SW480 (cell line): ENCODE results near the gene BABAM2.
"Not testable (repeated sequence)": the region's sequence is repeated elsewhere in the genome, so short reads cannot be mapped to it uniquely, and the experiment has no call there.

Experiments
- DNase-seq: peaks from one replicate; pipeline ENCODE4 v3.0.0-alpha.2; 2016; ENCODE audit warnings: low spot score

The BABAM2 gene

DNA sequence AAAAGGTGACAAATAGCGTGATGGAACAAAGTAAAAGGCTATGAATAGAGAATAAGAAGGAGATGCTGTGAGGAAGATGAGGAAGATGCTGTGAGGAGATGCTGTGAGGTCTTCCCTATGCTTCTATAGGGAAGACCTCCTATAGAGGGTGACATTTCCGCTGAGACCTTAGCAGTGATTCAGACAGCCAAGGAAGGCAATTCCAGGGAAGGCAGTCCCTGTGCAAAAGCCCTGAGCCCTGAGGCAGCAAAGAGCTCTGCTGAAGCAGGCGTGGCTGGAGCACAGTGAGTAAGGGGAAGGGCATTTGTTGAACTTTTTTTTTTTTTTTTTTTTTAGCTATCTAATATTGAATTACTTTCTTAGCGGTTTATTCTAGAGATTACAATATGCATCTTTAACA is 359.5 kb downstream of the BABAM2 start:
- DNase-seq: peak; percentile 50

DNA sequence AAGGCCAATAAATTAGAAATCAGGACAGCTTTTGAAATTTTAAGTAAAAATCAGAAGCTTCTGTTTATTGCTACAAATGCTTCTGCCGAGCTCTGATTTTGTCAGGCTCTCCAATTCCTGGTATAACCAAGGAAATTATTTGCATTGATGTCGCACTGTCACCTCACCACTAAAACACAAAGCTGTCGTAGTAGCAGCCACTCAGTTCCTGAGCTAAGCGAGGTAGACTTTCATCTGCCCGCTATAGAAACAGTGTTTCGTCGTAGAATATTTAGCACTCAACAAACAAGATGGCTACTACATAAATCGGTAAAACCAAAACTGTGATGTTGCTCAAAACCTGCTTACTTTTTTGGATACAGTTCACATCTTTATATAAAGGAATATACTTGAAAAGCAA is 360.8 kb downstream of the BABAM2 start:
- no peak for DNase-seq

DNA sequence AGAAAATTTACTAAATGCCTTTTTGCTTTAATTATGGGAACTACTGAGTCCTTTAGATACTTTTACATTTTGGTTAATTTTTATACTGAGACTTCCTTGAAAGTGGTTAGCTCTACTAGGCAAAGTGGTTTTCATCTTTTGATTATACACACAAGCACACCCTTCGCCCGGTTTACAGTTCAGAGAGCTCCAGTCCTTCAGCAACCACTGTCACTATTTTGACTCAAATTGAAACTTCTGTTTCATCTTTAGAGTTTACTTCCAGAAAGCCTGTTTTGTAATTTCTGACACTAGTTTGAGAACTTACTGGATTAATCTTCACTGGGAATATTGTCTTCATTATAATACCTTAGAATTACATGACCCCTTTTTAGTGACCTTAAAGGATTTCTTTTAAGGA is 361.8 kb downstream of the BABAM2 start:
- no peak for DNase-seq

DNA sequence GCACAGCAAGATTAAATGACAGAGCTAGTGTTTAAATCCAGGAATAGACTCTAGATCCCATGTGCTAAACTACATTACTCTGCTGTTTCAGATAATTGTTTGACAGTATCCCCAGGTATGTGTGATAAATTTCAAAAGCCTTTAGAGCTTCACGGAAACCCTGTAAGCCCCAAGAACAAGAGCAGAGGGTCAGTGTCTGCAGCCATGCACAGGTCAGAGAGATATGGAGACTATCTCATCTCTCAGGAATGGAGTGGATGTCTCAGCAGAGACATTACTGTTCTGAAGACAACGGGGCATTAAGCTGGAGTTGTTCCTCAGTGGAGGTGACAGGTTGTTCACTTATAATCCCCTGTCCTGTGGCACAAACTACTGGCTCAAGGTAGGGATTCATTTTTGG is 363.0 kb downstream of the BABAM2 start:
- DNase-seq: no peak

DNA sequence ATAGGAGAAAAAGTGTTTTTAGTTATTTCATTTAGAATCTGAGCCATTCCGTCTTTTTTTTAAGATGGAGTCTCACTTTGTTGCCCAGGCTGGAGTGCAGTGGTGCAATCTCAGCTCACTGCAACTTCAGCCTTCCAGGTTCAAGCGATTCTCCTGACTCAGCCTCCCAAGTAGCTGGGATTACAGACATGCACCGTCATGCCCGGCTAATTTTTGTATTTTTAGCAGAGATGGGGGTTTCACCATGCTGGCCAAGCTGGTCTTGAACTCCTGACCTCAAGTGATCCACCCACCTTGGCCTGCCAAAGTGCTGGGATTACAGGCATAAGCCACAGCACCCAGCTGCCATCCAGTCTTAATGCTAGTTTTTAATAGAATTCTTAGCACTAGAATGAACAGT is 364.7 kb downstream of the BABAM2 start:
- DNase-seq: not testable (repeated sequence)

DNA sequence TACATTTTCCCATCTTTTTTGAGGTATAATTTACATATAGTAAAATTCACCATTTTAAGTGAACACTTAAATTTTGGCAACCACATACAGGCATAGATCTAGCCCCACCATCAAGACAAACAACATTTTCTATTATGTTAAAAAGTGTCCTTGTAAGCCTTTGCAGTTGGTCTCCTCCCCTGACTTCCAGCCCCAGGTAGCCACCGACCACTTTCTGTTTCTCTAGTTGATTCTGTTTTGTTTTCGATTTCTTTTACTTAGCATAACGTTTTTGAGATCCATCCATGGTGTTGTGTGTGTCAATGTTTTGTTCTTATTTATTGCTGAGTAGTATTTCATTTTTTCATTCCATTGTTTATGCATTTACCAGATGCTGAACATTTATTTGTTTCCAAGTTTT is 366.7 kb downstream of the BABAM2 start:
- DNase-seq: no peak

DNA sequence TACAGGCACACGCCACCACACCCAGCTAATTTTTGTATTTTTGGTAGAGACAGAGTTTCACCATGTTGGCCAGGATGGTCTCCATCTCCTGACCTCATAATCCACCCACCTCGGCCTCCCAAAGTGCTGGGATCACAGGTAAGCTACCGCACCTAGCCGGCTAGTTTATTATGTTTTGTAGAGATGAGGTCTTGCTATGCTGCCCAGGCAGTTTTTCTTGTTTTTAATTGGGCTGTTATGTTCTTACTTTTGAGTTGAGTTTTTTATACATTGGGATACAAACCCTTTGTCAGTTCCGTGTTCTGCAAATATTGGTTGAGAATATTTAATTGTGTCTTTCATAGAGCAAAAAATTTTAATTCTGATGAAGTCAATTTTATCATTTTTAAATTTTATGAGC is 368.7 kb downstream of the BABAM2 start:
- not testable (repeated sequence) for DNase-seq

DNA sequence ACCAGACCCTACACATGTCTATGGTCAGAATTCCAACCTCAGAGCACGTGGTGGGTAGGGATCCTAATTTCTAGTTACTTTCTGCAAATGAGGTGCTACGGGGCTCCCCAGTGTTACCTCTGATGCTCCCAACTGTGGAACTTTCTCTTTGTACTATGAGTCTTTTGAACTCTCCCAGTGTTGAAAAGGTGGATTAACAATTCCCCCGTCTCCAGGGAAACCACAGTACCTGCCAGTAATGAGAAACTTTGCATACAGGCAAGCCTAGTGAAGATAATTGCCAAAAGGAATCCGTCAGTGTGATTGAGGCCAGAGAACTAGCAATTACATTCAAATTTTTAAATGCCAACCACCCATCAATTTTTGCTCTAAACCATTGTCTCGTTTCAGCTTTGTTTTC is 373.2 kb downstream of the BABAM2 start:
- no peak for DNase-seq

DNA sequence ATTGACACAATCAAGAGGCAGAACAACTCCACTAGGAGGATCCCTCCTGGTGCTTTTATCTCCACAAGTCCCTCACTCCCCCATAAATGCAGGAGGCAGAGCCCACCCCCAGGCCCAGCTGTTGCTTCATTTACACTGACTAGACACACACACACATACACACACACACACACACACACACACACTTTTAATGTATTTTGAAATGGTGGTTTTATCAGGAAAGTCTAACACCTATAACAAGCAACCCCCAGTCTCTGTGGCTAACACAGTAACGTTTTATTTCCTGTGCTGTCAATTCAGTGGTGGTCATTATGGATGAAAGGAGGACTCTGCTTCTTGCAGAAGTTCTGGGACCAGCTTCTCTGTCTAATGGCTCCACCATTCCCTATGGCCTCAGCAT is 376.8 kb downstream of the BABAM2 start:
- no peak for DNase-seq

DNA sequence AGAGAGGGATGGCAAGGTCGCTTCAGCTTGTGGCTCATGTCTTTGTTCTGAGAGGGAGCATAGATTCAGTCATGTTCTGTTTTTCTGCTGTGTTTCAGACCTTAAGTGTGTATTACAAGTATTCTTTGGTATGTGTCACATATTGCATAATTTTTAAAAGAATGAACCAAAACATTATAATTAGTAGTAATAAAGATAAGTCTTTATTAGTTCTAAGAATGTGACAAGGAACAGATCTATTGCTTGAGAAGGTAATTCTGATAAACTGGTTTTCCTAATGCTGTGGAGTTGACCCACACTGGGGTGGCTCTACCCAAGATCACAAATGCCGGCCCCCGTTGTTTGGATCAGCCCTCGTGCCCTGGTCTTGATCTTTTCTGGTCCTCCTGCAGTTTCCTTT is 377.9 kb downstream of the BABAM2 start:
- no peak for DNase-seq

DNA sequence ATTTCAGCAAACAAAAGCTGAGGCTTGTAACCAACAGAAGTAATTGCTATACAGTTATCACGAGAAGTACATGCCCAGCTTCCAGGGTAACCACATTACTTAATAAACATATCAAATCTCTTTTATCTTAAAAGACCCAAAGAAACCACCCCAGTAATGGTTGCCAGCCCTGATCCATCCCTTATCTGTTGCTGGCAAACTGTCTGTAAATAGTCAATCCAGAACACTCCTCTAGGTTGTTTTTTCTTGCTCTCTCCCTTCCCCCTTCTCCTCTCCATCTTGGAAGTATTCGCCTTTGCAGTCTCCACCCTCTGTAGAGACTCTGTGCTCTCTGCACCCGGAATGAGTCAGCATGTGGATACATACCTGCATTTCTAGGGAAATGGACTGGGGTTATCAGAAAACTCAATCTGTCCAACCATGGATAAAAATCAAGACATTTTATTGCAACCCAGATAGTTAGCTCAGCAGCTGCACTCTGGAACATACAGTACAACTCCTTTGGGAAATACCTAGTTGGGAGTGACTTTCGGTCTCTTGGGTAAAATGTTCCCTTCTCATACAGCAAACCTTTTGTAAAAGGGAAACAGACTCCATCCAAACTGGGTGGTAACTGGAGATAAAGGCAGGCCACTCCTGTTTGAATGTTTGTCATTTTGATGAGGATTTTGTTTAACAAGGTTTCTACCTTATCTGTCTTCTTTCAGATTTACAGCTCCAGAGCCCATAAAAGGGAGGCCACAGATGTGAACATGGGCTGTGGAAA is 378.7 kb downstream of the BABAM2 start:
- DNase-seq: peak; percentile 73

DNA sequence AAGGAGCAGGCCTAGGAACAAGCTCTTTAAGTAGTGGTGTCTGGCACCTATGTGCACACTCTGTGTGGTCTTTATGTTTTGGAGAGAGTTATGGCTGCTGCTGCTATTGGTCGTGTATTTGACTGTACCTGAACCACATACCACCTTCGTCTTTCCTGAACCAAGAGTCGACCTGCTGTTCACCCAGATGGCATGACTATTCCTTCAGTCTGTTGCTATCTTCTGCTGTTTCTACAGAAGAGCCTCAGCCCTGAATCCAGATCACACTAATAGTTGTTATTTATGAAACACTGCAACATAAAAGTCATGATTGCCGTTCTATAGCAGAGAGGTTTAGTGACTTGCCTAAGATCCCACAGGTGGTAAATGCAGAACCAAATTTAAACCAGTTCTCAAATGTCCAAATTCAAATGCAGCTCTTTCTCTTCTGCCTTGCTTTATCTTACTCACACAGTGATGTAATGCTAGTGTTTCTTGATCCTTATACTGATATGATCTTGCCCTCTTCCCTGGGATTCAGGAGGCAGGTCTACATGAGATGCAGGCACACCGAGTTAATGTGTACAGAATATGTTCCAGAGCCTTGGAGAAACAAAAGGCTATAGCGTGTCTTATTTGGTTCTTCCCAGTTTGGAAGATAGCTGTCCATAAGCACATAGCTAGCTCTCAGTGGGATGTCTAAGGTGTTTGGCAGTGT is 380.1 kb downstream of the BABAM2 start:
- DNase-seq: no peak

DNA sequence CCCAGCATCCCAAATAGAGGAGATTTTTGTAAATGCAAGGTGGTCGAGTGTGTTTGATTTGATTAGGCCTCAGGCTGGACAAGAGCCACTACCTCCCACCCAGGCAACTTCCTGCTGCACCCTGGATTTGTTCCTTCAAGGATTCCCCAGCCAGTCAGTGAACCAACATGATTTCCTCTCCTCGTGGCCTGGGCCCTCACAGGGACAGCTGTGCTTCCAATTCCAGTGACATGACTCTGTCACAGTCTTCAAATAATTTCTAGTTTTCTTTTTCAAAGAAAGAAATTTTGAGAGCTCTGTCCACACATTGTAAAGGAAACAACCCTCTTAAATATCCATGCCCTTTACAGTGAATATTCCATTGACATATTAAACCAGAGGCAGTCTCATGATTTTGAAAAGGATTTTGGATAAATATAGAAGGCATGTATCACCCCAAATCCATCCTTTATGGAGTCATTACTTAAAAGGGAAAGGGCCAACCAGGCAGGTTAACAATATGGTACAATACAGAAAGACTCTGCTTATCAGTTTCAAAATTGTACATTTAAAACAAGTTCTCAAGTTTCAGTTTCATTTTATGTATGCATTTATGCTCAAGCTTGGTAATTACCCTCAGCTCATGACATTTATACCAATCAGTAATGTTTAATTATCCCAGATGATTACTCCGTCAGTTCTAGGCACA is 380.8 kb downstream of the BABAM2 start:
- no peak for DNase-seq

DNA sequence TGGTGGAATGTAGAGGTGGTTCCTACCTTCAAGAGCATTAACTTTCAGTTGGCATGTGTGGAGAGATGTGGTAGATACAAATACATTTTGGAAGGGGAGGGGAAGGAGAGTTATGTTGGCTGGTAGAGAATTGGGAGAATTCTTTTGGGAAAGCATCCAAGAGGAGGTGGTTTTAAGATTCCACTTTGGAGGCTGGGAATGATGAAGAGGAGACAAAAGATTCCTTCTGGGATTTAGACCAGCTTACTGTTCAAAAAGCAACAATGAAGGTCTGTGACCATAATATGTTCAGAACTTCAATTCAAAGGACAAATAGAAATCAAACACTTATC is 381.4 kb downstream of the BABAM2 start:
- no peak for DNase-seq

DNA sequence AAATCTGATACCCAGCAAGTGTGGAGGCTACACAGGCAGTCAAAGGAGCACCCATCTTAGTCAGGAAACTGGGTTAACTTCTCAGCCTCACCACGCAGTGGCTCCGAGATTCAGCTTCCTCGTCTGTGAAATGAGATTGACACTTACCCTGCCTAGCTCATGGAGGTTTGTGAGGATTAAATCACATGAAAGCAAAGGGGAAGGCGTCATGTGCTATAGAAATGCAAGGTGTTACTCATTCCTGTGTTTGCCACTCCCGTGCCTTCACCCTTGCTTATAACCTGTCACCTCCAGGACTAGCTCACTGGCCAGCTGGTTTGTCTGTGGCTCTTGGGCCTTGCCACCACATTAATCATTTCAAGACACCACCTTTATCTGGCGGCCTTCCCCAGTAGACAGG is 383.2 kb downstream of the BABAM2 start:
- peak; percentile 16 for DNase-seq

DNA sequence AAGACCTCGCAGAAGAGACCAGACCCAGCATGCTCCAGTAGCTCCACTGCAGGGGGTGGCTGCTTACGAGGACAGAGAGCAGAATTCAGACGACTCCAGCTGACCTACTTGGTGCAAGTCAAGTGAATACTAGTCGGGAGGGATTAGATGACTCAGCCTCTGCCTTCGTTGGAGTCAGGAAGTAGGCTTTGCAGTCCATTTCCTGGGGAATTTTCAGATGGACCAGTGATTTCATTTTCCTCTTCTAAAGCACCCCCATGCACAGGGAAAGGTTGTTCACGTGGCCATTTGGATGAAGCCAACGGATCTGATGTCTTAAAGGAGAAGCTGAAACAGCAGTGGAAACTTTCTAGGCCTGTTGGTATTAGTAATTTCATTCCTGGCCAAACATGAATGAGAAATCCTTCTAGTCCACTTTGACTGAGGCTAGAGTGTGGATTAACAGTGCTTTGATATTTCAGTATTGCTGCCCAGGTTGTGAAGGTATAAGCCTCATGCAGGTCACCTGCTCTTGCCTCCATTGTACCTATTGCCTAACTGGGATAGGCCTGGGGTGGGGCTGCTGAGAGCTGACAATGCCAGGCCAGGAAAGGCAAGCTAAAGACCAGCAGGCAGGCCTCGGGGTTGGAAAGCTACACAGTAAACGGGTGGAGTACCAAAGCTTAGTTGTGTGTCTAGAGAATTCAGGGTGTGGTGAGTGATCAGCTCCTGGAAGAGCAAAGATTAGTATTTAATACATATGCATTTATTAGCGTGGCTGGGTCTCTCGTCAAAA is 384.6 kb downstream of the BABAM2 start:
- peak; percentile 34 for DNase-seq

DNA sequence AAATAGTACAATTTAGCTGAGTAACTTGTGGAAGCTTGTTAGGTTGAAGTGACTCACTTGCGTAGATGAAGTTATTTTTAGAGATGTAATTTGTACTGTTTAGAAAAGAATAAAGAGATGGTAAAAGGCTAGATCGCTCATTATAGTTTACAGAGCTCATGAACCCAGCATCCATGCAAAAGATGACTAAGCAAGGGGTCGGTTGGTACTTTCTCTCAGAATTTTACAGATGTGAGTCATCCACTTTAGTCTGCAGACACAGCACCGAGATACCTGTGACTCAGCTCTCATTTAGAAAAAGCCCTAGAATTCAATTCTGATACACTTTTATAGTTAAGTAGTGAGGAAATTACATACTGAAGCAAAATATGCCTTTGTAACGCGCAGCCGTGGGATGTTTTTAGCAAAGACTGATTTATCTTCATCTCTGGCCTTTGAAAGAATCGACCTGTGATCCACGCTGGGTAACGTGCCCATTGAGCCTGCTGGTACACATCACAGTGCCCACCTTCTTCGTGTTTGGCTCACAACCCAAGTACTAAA is 385.6 kb downstream of the BABAM2 start:
- peak; percentile 83 for DNase-seq

DNA sequence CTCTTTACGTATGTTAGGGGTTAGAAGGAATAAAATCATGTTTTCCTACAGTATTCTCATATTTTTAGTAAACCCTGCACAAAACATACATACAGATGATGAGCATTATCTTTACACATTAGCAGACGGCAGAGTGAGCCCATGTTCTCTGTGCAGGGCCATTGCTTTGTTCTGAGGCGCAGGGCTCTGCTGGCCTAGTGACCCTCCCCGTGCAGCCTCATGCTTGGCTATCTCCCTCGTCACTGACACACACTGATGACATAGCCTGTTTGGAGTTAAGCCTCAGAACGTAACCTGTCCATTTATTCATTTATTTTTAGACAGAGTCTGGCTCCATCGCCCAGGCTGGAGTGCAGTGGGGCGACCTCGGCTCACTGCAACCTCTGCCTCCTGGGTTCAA is 386.3 kb downstream of the BABAM2 start:
- no peak for DNase-seq

DNA sequence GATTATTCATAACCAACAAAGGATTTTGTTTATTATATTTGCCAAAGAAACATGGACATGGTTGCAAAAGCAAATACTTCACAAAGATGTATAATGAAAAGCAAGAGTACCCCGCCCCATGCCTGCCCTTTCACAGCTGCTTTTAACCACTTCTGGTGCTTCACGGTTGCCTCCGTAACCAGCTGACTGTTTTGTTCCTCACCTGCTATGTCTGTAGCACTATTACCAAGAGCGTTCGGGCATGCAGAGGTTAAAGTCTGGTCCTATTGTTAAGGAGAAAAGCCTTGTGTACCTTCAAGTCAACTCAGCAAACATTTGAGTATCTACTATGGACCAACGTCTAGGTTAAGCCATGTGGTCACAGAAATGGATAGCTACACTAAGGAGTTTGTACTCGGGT is 386.9 kb downstream of the BABAM2 start:
- DNase-seq: no peak

DNA sequence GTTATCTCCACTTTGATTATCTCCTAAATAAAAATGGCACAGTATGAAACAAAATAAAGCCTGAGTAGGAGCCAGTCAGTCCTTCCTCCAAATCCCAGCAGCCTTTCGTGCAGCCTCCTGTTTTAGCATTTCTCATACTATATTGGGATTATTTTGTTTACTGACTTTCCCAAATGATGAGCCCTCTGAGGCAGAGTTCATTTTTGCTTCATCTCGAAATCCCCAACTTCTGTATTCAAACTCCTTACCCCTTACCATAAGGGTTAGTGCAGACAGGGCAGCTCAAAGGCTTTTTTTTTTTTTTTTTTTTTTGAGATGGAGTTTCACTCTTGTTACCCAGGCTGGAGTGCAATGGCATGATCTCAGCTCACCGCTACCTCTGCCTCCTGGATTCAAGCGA is 388.8 kb downstream of the BABAM2 start:
- DNase-seq: no peak

DNA sequence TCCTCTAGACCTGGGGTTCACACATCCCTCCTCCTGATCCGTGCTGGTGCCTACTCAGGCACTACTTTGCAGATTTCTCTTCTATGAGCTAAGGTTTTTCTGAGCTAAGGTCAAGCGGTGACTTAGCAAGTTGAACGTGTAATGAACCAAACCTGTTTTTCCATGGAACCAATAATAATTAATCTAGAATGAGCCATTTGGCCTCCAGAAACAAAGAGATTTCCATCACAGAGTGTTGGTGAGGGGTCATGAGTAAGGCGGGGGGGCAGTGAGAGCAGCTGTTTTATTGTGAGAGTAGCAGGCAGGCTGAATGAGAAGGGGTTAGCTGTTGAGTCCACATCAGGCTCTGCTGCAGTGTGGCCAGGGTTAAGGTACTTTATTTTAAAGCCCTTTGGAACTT is 390.1 kb downstream of the BABAM2 start:
- DNase-seq: no peak

DNA sequence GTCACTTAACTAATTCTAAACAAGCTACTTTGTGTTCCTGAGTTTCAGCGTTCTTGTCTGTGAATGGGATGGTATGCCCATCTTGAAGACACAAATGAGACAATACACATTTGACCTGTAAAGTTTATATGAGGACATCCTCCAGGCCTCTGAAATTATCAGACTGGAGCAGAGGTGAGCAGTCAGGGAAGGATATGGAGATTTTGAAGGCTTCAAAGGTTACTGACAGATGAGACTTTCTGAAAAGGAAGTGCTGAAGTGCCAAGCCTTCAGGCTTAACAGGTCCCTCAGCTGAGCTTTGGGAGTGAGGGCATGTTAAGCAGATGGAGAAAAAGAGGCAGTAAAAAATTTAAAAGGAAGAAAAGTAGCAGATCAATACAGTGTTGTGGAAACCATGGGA is 391.2 kb downstream of the BABAM2 start:
- no peak for DNase-seq
